Liver (tissue), 3 donors: ENCODE data around the gene FAM120AOS.

Source experiments
- GABPA ChIP-seq, 2 donors: IDR thresholded peaks in 1 of 2; conservative IDR thresholded peaks in 1 of 2; 2 replicates each; pipeline ENCODE4 v1.6.1; 2016; ENCODE audit warnings: antibody characterized with exemption in 2 of 2, mild to moderate bottlenecking in 1 of 2, moderate library complexity in 1 of 2
- HNF4A ChIP-seq, 2 donors: conservative IDR thresholded peaks; 2 replicates each; pipeline ENCODE4 v1.6.1; 2016; ENCODE audit warnings: antibody characterized with exemption in 2 of 2, mild to moderate bottlenecking in 2 of 2
- RXRA ChIP-seq, 2 donors: IDR thresholded peaks; 2 replicates each; pipeline ENCODE4 v1.6.1; 2017 to 2018; ENCODE audit warnings: antibody characterized with exemption in 2 of 2, mild to moderate bottlenecking in 1 of 2
- SP1 ChIP-seq: IDR thresholded peaks from 2 replicates; pipeline ENCODE4 v1.6.1; 2018; ENCODE audit warnings: antibody characterized with exemption, mild to moderate bottlenecking
- YY1 ChIP-seq: IDR thresholded peaks from 2 replicates; pipeline ENCODE4 v1.6.1; 2016; ENCODE audit warnings: antibody characterized with exemption, mild to moderate bottlenecking
- TF ChIP-seq, protein P1 (sequence below): IDR thresholded peaks from 2 replicates; pipeline ENCODE4 v1.6.1; 2016; ENCODE audit warnings: antibody characterized with exemption
- TF ChIP-seq, protein P2 (sequence below): fragments of 150-350 bp; IDR thresholded peaks from 2 replicates; pipeline ENCODE4 v1.5.1; 2017; ENCODE audit warnings: improper control_type of control experiment, low read depth, low read length; ENCODE audit not compliant: missing input control
- donor health status: healthy.
- donor health status: healthy.

DNA sequence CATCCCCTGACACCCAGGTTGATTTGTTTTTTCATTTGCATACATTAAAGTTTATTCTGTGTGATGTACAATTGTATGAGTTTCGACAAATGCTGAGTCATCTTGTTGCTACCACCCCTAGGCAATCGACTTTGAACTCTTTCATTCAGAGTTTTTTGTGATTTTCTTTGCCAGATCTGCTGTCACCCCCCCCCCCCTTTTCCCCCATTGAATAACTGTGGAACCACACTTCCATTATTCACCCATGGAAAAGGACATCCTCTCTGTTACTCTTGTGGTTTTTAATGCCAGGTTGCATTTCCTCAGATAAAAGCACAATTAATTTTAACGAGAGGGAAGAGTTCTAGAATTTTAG, 13.7 kb upstream of the FAM120AOS start:
- TF ChIP-seq SP1 (no peak), YY1 (no peak), HNF4A (conservative IDR thresholded peaks at IDR 0.05) (peak; percentile 45 to 63), GABPA (IDR thresholded peaks at IDR 0.05 in 1 of 2, conservative IDR thresholded peaks at IDR 0.05 in 1 of 2) (no peak), RXRA (IDR thresholded peaks at IDR 0.05) (no peak)
- TF ChIP-seq, protein P1, sequence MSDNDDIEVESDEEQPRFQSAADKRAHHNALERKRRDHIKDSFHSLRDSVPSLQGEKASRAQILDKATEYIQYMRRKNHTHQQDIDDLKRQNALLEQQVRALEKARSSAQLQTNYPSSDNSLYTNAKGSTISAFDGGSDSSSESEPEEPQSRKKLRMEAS, result no peak
- TF ChIP-seq, protein P2, sequence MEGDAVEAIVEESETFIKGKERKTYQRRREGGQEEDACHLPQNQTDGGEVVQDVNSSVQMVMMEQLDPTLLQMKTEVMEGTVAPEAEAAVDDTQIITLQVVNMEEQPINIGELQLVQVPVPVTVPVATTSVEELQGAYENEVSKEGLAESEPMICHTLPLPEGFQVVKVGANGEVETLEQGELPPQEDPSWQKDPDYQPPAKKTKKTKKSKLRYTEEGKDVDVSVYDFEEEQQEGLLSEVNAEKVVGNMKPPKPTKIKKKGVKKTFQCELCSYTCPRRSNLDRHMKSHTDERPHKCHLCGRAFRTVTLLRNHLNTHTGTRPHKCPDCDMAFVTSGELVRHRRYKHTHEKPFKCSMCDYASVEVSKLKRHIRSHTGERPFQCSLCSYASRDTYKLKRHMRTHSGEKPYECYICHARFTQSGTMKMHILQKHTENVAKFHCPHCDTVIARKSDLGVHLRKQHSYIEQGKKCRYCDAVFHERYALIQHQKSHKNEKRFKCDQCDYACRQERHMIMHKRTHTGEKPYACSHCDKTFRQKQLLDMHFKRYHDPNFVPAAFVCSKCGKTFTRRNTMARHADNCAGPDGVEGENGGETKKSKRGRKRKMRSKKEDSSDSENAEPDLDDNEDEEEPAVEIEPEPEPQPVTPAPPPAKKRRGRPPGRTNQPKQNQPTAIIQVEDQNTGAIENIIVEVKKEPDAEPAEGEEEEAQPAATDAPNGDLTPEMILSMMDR, result no peak
